GM12878 (cell line): Measurements from ENCODE around the gene CWC22. TPM values are rescaled to one million over a fixed set of nuclear protein-coding genes. Genes with fewer than 3 reads are reported as not detected.
A peak's percentile ranks its signal among the peaks of the same experiment; 100 is the strongest.

Source experiments
- GABPA ChIP-seq: IDR thresholded peaks from 2 replicates; pipeline ENCODE4 v1.6.1; 2014; ENCODE audit warnings: antibody characterized with exemption, low read depth, mild to moderate bottlenecking, inconsistent platforms
- IKZF1 ChIP-seq: fragments of 450-650 bp; conservative IDR thresholded peaks from 2 replicates; pipeline ENCODE4 v1.6.1; 2017; ENCODE audit warnings: antibody characterized with exemption, mild to moderate bottlenecking
- KAT2A ChIP-seq: conservative IDR thresholded peaks from 2 replicates; pipeline ENCODE4 v1.6.1; 2011; ENCODE audit warnings: low read depth, low read length; ENCODE audit not compliant: control insufficient read depth
- POLR2AphosphoS5 ChIP-seq: IDR thresholded peaks from 2 replicates; pipeline ENCODE4 v1.6.1; 2011; ENCODE audit warnings: mild to moderate bottlenecking, low read length, inconsistent platforms
- RELA ChIP-seq: fragments of 450-650 bp; IDR thresholded peaks from 2 replicates; pipeline ENCODE4 v1.8.0; 2014; ENCODE audit warnings: borderline replicate concordance; ENCODE audit not compliant: partially characterized antibody
- SIX5 ChIP-seq: IDR thresholded peaks from 2 replicates; pipeline ENCODE4 v1.6.1; 2011; ENCODE audit warnings: mild to moderate bottlenecking, low read depth, low read length, moderate library complexity; ENCODE audit not compliant: severe bottlenecking
- polyA plus RNA-seq, 11 experiments: library from polyadenylated mRNA; depleted of rRNA in 4 of 11; unstranded in 6 of 11; stranded (reverse) in 5 of 11; fragments of >200 nt; fragmentation: Nextera tagmentation in 4 of 11; fragmentation: Illumina TruSeq in 1 of 11; extraction: Ambion mirVana in 4 of 11; extraction: Trizol in 1 of 11; gene quantifications; 1 replicate in 1 of 11; 2 replicates in 10 of 11; pipeline versions ENCODE4 v1.2.1 to v1.2.3, GENCODE V29; 2011 to 2016; ENCODE audit warnings: inconsistent platforms in 2 of 11, missing spikeins in 2 of 11, low read depth in 1 of 11
- total RNA-seq, 4 experiments: library from RNA; depleted of rRNA in 3 of 4; stranded (reverse); fragments of >200 nt in 3 of 4; fragmentation: Illumina TruSeq in 1 of 4; extraction: Trizol in 1 of 4; gene quantifications; 2 replicates each; pipeline versions ENCODE4 v1.2.1 to v1.2.3, GENCODE V29; 2013 to 2021
- TF ChIP-seq, protein P1 (sequence below): fragments of 450-650 bp; IDR thresholded peaks from 2 replicates; pipeline ENCODE4 v1.6.1; 2016; ENCODE audit warnings: mild to moderate bottlenecking, moderate library complexity, borderline replicate concordance
- TF ChIP-seq, protein P2 (sequence below): fragments of 450-650 bp; IDR thresholded peaks from 2 replicates; pipeline ENCODE4 v1.6.1; 2017; ENCODE audit warnings: borderline replicate concordance
- TF ChIP-seq, protein P3 (sequence below): IDR thresholded peaks from 2 replicates; pipeline ENCODE4 v1.6.1; 2011; ENCODE audit warnings: borderline replicate concordance, low read depth, mild to moderate bottlenecking, moderate library complexity, mixed read lengths, low read length; ENCODE audit not compliant: insufficient read depth; ENCODE audit errors: extremely low read length
- TF ChIP-seq, protein P4 (sequence below): fragments of 450-650 bp; IDR thresholded peaks from 2 replicates; pipeline ENCODE4 v1.6.1; 2017; ENCODE audit warnings: antibody characterized with exemption, mild to moderate bottlenecking, moderate library complexity
- TF ChIP-seq, protein P5 (sequence below): fragments of 450-650 bp; IDR thresholded peaks from 2 replicates; pipeline ENCODE4 v1.6.1; 2017; ENCODE audit warnings: mild to moderate bottlenecking, moderate library complexity
- TF ChIP-seq, protein P6 (sequence below): IDR thresholded peaks from 2 replicates; pipeline ENCODE4 v1.6.1; 2012; ENCODE audit warnings: low read depth, low read length, improper control_type of control experiment

CWC22 gene
- total and polyA plus RNA-seq, 10 of the 15 experiments (the other 5 are each of a cell fraction or from before 2014, with no cell fraction given), result 8.2 to 38.5 (median 26.3) TPM

DNA sequence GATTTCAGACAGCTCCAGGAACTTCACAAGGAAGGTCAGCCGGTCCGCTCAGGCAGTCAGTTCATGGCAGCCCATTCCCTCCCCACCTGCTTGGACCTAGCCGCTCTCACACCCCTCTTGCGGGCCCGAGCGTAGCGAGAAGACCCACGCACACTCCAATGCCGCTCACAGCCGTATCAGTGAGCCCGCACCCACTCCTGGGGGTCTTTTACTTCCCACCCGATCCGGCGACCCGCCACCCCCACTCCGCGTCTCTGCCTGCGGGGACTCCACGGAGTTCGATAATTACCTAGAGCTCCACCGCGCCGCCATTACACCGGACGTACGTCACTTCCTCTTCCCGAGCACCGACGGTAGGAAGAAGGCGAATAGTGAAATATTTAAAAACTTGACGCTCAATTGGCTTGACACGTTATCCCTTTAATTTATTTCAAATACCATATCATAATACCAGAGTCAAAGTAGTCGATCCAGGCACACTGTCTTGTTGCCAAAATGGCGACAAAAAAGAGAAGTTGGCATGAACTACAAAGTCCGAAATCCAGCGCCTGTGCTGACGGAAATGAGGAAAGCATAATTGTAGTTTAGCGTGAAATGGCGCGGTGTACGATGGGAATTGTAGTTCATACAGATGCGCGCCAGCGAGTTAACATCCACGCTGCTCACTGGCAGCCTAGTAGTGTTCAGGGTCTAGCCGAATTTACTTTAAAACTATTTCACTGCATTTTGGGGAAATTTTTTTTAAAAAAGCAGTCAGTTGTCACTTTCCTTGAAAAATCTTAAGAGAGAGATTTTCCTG lies at the start of gene CWC22 (continued):
- TF ChIP-seq, protein P1, sequence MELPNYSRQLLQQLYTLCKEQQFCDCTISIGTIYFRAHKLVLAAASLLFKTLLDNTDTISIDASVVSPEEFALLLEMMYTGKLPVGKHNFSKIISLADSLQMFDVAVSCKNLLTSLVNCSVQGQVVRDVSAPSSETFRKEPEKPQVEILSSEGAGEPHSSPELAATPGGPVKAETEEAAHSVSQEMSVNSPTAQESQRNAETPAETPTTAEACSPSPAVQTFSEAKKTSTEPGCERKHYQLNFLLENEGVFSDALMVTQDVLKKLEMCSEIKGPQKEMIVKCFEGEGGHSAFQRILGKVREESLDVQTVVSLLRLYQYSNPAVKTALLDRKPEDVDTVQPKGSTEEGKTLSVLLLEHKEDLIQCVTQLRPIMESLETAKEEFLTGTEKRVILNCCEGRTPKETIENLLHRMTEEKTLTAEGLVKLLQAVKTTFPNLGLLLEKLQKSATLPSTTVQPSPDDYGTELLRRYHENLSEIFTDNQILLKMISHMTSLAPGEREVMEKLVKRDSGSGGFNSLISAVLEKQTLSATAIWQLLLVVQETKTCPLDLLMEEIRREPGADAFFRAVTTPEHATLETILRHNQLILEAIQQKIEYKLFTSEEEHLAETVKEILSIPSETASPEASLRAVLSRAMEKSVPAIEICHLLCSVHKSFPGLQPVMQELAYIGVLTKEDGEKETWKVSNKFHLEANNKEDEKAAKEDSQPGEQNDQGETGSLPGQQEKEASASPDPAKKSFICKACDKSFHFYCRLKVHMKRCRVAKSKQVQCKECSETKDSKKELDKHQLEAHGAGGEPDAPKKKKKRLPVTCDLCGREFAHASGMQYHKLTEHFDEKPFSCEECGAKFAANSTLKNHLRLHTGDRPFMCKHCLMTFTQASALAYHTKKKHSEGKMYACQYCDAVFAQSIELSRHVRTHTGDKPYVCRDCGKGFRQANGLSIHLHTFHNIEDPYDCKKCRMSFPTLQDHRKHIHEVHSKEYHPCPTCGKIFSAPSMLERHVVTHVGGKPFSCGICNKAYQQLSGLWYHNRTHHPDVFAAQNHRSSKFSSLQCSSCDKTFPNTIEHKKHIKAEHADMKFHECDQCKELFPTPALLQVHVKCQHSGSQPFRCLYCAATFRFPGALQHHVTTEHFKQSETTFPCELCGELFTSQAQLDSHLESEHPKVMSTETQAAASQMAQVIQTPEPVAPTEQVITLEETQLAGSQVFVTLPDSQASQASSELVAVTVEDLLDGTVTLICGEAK, result peak; percentile 97
- TF ChIP-seq, protein P2, sequence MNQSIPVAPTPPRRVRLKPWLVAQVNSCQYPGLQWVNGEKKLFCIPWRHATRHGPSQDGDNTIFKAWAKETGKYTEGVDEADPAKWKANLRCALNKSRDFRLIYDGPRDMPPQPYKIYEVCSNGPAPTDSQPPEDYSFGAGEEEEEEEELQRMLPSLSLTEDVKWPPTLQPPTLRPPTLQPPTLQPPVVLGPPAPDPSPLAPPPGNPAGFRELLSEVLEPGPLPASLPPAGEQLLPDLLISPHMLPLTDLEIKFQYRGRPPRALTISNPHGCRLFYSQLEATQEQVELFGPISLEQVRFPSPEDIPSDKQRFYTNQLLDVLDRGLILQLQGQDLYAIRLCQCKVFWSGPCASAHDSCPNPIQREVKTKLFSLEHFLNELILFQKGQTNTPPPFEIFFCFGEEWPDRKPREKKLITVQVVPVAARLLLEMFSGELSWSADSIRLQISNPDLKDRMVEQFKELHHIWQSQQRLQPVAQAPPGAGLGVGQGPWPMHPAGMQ, result no peak
- TF ChIP-seq IKZF1, result peak; percentile 98
- TF ChIP-seq SIX5, result peak; percentile 97
- TF ChIP-seq, protein P3, sequence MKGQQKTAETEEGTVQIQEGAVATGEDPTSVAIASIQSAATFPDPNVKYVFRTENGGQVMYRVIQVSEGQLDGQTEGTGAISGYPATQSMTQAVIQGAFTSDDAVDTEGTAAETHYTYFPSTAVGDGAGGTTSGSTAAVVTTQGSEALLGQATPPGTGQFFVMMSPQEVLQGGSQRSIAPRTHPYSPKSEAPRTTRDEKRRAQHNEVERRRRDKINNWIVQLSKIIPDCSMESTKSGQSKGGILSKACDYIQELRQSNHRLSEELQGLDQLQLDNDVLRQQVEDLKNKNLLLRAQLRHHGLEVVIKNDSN, result no peak
- TF ChIP-seq, protein P4, sequence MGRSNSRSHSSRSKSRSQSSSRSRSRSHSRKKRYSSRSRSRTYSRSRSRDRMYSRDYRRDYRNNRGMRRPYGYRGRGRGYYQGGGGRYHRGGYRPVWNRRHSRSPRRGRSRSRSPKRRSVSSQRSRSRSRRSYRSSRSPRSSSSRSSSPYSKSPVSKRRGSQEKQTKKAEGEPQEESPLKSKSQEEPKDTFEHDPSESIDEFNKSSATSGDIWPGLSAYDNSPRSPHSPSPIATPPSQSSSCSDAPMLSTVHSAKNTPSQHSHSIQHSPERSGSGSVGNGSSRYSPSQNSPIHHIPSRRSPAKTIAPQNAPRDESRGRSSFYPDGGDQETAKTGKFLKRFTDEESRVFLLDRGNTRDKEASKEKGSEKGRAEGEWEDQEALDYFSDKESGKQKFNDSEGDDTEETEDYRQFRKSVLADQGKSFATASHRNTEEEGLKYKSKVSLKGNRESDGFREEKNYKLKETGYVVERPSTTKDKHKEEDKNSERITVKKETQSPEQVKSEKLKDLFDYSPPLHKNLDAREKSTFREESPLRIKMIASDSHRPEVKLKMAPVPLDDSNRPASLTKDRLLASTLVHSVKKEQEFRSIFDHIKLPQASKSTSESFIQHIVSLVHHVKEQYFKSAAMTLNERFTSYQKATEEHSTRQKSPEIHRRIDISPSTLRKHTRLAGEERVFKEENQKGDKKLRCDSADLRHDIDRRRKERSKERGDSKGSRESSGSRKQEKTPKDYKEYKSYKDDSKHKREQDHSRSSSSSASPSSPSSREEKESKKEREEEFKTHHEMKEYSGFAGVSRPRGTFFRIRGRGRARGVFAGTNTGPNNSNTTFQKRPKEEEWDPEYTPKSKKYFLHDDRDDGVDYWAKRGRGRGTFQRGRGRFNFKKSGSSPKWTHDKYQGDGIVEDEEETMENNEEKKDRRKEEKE, result no peak
- TF ChIP-seq RELA, result peak; percentile 68
- TF ChIP-seq, protein P5, sequence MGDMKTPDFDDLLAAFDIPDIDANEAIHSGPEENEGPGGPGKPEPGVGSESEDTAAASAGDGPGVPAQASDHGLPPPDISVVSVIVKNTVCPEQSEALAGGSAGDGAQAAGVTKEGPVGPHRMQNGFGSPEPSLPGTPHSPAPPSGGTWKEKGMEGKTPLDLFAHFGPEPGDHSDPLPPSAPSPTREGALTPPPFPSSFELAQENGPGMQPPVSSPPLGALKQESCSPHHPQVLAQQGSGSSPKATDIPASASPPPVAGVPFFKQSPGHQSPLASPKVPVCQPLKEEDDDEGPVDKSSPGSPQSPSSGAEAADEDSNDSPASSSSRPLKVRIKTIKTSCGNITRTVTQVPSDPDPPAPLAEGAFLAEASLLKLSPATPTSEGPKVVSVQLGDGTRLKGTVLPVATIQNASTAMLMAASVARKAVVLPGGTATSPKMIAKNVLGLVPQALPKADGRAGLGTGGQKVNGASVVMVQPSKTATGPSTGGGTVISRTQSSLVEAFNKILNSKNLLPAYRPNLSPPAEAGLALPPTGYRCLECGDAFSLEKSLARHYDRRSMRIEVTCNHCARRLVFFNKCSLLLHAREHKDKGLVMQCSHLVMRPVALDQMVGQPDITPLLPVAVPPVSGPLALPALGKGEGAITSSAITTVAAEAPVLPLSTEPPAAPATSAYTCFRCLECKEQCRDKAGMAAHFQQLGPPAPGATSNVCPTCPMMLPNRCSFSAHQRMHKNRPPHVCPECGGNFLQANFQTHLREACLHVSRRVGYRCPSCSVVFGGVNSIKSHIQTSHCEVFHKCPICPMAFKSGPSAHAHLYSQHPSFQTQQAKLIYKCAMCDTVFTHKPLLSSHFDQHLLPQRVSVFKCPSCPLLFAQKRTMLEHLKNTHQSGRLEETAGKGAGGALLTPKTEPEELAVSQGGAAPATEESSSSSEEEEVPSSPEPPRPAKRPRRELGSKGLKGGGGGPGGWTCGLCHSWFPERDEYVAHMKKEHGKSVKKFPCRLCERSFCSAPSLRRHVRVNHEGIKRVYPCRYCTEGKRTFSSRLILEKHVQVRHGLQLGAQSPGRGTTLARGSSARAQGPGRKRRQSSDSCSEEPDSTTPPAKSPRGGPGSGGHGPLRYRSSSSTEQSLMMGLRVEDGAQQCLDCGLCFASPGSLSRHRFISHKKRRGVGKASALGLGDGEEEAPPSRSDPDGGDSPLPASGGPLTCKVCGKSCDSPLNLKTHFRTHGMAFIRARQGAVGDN, result no peak
- TF ChIP-seq POLR2AphosphoS5, result peak; percentile 85
- TF ChIP-seq GABPA, result peak; percentile 97
- TF ChIP-seq, protein P6, sequence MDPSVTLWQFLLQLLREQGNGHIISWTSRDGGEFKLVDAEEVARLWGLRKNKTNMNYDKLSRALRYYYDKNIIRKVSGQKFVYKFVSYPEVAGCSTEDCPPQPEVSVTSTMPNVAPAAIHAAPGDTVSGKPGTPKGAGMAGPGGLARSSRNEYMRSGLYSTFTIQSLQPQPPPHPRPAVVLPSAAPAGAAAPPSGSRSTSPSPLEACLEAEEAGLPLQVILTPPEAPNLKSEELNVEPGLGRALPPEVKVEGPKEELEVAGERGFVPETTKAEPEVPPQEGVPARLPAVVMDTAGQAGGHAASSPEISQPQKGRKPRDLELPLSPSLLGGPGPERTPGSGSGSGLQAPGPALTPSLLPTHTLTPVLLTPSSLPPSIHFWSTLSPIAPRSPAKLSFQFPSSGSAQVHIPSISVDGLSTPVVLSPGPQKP, result peak; percentile 93
- no peak for TF ChIP-seq KAT2A
